GM19239 (cell line): ENCODE measurements around the gene KRTAP3-3.
"Not testable (repeated sequence)": the region's sequence is repeated elsewhere in the genome, so short reads cannot be mapped to it uniquely, and the experiment has no call there.

Experiments used
- DNase-seq: peaks from one replicate; pipeline ENCODE4 v3.0.0; 2011; ENCODE audit warnings: low spot score; ENCODE audit not compliant: insufficient read length
- FAIRE-seq: peaks from 2 replicates; lab custom pipeline; 2011; peaks lifted over from hg19 to GRCh38; lab: Jason Lieb, UNC

KRTAP3-3 gene

DNA sequence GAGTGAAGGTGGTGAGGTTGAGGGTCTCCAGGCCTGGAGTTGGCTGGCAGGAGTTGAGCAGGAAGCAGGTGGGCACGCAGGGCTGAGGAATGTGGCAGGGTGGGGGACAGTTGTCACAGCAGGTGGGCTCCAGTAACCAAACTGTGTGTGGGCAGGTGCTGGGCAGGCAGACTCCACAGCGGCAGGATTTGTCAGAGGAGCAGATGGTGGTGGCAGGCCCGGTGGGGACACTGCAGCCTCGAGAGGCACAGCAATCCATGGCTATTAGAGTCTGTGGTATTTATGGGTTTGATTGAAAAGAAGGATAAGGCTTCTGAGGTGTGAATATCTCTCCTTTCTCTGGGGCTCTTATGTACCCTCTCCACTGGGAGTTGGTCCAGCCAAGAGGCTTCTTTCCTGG, at the start of gene KRTAP3-3:
Gene KRTAP3-3, minus strand, starts transcription at position 326 of the 400 bp plus-strand sequence. Its CDS starts 67 bp downstream, at position 259.
- no peak for FAIRE-seq
- DNase-seq = no peak

DNA sequence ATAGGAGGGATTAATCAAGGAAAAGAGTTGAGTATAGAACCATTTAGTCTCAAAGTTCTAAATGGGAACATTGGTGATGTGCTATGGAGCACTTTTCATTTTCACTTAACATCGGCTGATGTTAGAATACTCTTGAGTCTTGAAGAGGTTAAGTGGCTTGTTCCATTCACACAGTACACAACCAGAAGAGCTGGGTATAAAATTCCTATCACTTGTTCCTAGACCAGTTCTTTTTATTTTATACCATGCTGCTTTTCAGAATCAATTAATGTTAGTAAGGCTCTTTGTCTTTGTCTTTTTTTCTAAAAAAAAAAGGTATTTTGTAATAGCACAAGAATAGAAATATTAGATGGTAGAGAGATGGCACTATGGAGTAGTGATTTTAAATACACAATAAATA, 49.0 kb upstream of the KRTAP3-3 start:
- DNase-seq (no peak), FAIRE-seq (no peak)

DNA sequence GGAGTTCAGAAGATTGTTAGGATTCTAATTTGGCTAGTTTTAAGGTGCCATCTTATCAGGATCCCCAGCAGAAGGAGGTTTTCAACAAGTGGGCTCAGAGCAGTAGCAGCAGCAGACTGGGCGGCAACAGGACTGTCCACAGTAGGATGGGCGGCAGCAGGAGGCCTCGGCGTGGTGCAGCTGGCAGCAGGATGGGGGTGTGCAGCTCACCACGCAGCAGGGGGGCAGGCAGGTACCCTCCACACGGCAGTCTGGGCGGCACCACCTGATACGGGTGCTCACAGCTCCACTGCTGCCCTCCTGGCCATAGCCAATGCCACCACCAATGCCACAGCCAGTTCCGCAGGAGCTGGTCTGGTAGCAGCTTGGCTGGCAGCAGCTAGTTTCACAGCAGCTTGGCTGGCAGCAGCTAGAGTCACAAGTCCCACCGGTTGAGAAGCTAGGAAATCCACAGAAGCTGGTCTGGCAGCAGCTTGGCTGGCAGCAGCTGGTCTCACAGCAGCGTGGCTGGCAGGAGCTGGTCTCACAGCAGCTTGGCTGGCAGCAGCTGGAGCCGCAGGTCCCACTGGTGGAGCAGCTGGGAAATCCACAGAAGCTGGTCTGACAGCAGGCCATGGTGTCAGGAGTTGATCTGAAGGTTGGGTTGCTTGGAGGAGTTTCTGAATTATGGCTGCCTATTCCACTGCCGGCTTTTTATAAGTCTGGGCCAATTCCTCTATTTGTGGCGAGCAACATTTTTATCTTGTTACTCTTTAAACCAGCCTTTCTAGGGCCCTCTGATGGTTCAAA, 47.0 kb upstream of the KRTAP3-3 start, which contains the start of gene KRTAP1-1:
Gene KRTAP1-1, minus strand, starts transcription at position 668 of the 789 bp plus-strand sequence. Its CDS starts 53 bp downstream, at position 615.
- not testable (repeated sequence) for FAIRE-seq, DNase-seq

DNA sequence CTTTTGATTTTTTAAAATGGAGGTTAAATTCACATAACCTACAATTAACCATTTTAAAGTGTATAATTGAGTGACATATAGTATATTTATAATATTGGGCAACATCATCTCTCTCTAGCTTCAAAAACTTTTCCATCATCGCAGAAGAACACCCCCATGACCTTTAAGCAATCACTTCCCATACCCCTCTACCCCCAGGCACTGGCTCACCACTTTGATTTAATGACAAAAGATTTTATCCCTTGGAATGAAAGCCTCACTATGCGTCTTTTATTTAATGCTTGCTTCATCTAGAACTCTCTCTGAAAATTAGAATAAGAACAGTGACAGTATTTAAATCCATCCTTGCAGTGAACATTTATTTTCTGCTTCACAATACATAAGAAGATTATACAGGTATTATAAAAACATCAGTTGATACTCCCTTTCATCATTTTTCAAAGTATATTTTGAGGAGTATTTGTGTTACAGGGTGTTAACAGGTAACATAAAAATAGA, 43.9 kb upstream of the KRTAP3-3 start:
- FAIRE-seq (no peak), DNase-seq (no peak)

DNA sequence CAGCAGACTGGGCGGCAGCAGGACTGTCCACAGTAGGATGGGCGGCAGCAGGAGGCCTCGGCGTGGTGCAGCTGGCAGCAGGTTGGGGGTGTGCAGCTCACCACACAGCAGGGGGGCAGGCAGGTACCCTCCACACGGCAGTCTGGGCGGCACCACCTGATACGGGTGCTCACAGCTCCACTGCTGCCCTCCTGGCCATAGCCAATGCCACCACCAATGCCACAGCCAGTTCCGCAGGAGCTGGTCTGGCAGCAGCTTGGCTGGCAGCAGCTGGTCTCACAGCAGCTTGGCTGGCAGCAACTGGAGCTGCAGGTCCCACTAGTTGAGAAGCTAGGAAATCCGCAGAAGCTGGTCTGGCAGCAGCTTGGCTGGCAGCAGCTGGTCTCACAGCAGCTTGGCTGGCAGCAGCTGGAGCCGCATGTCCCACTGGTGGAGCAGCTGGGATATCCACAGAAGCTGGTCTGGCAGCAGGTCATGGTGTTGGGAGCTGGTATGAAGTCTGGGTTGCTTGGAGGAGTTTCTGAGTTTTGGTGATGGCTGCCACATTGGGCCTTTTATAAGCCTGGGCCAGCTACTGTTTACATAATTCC, 40.5 kb upstream of the KRTAP3-3 start, which contains the start of gene KRTAP1-3:
Gene KRTAP1-3, minus strand, starts transcription at position 529 of the 590 bp plus-strand sequence. Its CDS starts 53 bp downstream, at position 476.
- not testable (repeated sequence) for FAIRE-seq, DNase-seq

DNA sequence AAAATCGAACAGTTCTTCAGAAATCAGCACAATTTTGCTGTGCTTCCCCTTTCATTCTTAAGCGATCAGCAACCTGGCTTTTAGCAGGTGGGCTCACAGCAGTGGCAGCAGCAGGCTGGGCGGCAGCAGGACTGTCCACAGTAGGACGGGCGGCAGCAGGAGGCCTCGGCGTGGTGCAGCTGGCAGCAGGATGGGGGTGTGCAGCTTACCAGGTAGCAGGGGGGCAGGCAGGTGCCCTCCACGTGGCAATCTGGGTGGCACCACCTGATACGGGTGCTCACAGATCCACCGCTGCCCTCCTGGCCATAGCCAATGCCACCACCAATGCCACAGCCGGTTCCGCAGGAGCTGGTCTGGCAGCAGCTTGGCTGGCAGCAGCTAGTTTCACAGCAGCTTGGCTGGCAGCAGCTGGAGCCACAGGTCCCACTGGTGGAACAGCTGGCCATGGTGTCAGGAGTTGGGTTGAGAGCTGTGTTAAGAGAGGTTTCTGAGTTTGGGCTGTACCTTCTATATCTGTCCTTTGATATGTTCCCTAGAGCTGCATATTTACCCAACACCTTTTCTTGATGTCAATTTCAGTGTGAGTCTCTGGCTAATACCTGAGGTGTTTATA, 35.8 kb upstream of the KRTAP3-3 start, which contains the start of gene KRTAP1-4:
Gene KRTAP1-4, minus strand, starts transcription at position 563 of the 613 bp plus-strand sequence. Its CDS starts 117 bp downstream, at position 446.
- DNase-seq = no peak
- FAIRE-seq = no peak

DNA sequence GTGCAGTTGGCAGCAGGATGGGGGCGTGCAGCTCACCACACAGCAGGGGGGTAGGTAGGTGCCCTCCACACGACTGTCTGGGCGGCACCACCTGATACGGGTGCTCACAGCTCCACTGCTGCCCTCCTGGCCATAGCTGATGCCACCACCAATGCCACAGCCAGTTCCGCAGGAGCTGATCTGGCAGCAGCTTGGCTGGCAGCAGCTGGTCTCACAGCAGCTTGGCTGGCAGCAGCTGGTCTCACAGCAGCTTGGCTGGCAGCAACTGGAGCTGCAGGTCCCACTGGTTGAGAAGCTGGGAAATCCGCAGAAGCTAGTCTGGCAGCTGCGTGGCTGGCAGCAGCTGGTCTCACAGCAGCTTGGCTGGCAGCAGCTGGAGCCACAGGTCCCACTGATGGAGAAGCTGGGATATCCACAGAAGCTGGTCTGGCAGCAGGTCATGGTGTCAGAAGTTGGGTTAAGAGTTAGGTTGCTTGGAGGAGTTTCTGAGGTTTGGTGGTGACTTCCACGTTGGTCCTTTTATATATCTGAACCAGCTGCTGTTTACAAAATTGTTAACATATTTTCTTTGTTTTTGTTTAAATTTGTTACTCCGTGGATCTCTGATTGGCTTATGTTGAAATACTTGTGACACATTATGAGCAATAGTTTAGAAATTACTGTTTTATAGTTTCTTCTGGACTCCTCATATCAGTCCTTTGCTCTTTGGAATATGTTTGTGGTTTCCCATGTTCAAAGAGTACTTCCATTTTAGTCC, 32.9 kb upstream of the KRTAP3-3 start, which contains the start of gene KRTAP1-5:
Gene KRTAP1-5, minus strand, starts transcription at position 494 of the 757 bp plus-strand sequence. Its CDS starts 53 bp downstream, at position 441.
- DNase-seq = no peak

DNA sequence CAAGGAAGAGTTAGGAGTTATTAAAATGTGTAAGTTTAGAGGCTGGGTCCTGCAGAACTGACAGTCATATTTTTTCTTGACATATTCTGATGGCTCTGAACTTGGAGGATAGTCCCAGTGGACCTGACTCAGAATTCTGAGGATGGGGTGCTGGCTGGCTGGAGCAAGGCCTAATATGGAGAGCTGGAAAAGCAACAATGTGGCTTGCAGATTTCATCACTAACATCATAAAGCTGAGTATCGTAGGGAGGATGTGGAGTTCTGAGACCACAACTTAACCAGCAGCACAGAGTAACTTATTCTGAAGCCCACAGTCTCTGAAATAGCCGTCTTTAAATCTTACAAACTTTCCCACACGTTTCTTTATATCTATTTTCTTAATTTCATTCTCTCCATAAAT, 30.7 kb upstream of the KRTAP3-3 start:
- no peak for DNase-seq
- FAIRE-seq = no peak

More for the DNA sequence above, 32.9 kb upstream of the KRTAP3-3 start, which contains the start of gene KRTAP1-5:
- FAIRE-seq = no peak

DNA sequence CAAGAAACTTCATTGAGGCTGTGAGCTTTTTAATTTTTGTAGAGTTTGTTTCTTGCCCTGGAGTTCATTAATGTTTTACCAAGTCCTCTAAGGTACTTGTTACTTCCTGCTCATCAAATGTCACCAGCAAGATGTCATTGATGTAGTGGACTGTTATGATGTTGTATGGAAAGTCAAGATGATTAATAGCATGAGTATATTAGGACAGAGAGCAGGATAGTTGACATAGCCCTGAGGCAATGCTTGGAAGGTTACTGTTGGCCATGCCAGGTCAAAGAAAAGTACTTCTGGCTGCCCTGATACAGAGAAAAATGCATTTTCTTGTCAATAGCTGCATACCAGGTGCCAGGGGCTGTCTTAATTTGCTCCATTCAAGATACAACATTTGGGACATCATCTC, 26.4 kb upstream of the KRTAP3-3 start:
- DNase-seq = no peak
- no peak for FAIRE-seq

DNA sequence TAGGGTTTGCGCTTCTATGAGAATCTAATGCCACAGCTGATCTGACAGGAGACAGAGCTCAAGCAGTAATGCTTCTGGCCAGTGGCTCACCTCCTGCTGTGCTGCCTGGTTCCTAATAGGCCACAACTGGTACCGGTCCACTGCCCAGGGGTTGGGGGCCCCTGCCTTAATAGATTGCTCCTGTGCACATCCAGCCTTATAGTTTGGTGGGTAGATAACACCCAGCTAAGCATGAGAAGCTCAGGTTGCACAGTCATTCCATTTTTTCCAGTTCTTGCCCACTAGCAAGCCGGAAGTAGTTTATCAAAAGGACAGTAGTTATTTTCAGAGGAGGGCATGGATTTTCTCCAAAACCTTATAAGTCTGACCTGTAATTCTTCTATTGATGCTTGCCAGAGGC, 25.5 kb upstream of the KRTAP3-3 start:
- FAIRE-seq = no peak
- DNase-seq = no peak

DNA sequence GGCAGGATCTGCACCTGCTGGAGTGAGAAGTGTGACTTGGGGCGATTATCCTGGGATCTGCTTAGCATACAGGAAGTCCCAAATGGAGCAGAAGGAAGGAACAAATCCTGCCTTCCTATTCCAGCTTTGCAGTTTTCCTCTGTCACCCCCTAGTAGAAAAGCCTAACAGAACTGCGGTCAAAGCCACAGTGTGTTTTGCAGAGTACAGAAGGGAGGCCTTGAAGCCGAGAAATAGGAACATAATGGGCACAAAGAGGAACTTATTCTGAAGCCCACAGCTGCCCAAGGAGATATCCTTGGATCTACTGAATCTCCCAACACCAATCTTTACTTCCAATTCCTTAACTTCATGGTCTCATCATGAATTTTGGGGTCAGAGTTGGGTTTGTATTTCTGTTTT, 24.6 kb upstream of the KRTAP3-3 start:
- FAIRE-seq (no peak), DNase-seq (no peak)

DNA sequence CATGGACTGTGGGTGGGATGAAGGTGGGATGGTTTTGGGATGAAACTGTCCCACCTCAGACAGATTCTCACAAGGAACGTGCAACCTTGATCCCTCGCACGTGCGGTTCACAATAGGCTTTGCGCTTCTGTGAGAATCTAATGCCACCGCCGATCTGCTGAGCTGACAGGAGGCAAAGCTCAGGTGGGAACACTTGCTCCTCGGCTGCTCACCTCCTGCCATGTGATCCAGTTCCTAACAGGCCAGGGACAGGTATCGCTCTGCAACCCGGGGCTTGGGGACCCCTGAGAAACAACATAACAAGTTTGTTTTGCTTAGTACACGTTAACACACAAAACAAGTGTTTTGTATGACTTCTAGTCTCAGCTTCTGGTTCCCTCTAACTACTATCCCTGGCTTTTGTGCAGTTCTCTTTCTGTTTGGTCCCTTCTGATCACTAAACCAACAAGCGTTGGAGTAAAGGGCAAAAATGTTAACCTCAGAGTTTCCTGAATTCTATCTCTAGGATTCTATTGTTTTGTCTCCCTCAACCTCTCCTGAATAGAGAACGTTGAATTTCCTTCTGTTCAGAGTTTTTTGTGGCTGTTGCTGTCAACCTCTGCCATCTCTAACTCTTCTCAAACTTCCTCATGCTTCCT, 22.7 kb upstream of the KRTAP3-3 start:
- FAIRE-seq (no peak), DNase-seq (no peak)

DNA sequence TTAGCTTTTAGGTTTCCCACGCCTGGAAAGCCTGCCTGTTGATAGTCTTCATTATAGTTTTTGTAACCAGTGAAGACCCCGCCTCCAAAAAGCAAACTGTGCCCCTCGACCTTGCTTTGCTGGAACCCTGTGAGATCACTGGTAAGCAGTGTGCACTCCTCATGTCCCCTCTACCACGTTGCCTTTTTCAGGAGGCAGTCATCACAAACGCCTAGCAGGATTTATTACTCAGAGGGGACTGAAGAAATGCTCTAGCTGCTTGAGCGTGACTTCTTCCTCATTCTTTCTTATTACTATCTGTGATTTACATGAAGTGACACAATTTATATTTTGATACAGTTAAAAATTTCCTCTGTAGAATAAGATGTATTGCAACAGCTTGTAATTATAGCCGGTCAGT, 21.5 kb upstream of the KRTAP3-3 start:
- no peak for DNase-seq
- FAIRE-seq = no peak

DNA sequence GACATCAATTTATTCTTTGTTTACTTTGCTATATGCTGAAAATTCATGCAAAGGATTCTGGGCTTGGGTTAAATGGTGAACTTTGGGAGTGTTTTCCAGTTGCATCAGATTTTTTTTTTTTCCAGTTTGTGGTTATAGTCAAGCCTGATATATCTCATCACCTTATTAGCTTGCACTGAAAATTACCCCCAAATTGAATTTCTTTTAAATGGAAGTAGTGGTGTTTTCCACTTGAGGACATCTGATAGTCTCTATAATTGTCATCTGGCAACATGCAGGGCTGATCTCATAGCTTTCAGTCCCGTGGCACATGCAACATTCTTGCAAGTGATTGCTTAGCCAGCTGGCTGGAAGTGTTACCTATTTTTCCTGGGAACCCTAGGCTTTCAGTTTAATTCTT, 19.6 kb upstream of the KRTAP3-3 start:
- FAIRE-seq (no peak), DNase-seq (no peak)

DNA sequence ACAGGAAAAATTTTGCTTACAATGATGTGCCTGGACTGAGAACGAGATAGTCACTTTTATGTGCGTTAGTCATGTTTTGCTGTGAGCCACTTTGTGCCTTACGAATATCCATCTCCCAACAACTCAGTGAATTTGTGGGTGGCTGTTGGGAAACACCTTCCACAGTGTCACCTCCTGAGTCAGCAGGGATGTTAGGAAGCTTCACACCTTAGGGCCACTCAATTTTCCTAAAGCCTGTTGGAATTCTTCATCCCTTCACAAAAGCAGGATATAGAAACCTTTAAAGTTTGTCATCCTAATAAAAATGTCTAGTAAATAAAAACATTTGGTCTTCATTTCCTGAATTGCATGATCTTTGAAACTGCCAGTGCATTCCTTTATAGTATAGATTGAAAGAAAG, 19.2 kb upstream of the KRTAP3-3 start:
- DNase-seq (no peak), FAIRE-seq (no peak)

DNA sequence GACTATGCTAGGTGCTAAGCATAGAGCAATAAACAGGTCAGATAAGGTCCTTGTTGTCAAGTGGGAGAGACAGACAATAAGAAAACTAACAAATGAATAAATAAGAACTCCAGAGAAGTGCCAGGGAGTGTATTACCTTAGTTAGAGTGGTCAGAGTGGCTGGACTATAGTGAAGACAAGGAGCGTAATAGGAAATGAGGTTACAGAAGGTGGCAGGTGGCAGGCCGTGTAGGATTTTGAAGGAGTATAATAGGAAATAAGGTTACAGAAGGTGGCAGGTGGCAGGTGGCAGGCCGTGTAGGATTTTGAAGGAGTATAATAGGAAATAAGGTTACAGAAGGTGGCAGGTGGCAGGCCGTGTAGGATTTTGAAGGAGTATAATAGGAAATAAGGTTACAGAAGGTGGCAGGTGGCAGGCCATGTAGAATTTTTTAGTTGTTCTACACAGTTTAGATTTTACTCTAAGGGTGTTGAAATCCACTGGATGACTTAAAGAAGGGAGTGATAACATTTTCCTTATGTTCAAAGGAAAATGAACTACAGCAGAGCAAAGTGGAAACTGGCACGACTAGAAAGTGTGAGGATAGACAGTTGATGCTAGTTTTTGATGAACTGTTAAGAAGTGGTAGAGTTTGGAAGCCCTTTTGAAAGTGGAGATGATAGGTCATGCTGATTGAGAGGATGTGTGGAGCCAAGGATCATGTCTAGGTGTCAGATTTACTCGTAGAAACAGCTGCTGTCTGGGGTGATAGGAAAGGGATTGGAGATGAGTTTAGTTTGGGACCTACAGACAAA, 18.6 kb upstream of the KRTAP3-3 start:
- FAIRE-seq = no peak
- DNase-seq = no peak

DNA sequence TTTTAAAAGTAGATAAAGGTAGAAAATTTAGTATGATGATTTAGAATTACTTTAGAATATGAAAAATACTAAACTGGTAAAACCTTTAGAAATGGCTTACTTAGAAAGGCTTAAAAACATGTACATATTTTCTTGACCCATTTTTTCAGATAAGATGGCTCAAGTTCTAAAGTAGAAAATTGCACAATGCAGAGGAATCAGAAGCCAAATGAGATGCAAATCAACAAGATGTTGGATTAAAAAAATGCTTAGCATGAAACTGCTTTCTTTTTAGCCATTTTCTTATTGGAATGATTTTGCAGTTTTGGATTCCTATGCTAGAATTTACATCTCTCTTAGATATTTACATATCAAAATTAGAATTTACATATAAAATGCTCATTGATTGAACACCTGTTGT, 16.5 kb upstream of the KRTAP3-3 start:
- DNase-seq = no peak
- no peak for FAIRE-seq

DNA sequence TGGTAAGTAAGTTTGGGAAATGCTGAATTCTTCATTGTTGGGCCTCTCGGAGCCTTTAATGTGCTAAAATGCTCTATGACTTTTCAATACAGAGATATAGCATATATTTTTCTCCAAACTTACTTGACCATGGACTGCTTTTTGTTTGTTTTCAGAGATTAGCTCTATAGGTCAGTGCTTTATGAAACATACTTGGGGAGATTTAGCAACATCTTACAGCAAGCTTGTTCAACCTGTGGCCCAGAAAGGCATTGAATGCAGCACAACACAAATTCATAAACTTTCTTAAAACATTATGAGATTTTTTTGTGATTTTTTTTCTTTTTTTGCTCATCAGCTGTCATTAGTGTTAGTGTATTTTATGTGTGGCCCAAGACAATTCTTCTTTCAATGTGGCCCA, 16.0 kb upstream of the KRTAP3-3 start:
- FAIRE-seq (no peak), DNase-seq (no peak)
